Measurements from ENCODE around the gene CEMP1. TPM values are rescaled to one million over a fixed set of nuclear protein-coding genes. Genes with fewer than 3 reads are reported as not detected.

CEMP1 gene
- total RNA-seq, 2 experiments from 2014 or later, result 0.25 to 0.55 TPM

GRCh38 chr16:2480948-2481347 is 50.3 kb downstream of the CEMP1 start:
- POLR2A ChIA-PET, result interaction anchor here (0.7 kb wide), 1 partner anchor 1811 kb away, joined by 3 read pairs; no protein-coding TSS in a partner anchor
- no peak overlapping the region for H2AFZ ChIP-seq (ENCODE audit: low read length)
- no peaks in the 10 kb centered on the region for H3K9me2 ChIP-seq (ENCODE audit: insufficient read depth, low read length)
- CTCF ChIA-PET (ENCODE audit: unreplicated experiment), result no interaction called here
- TF ChIP-seq EZH2phosphoT487 (IDR thresholded peaks at IDR 0.05; ENCODE audit: borderline replicate concordance, low read depth, low read length) (no peak), CTCF (conservative IDR thresholded peaks at IDR 0.05; ENCODE audit: low read length) (no peak)
- peaks cover 19% of the 10 kb centered on the region; the same call in 1 of the 2 replicates for H3K79me2 ChIP-seq (ENCODE audit: insufficient read depth, low read depth, low read length)
- no peak overlapping the region for H3K4me3 ChIP-seq (ENCODE audit: low read depth, low read length, poor library complexity, severe bottlenecking)
- no peaks in the 10 kb centered on the region for H3K9me3 ChIP-seq (ENCODE audit: low read length)
- peaks cover 12% of the 10 kb centered on the region; the same call in 1 of the 2 replicates for H3K36me3 ChIP-seq (ENCODE audit: insufficient read depth, low read length)
- H3K4me2 ChIP-seq (ENCODE audit: low read length), result no peak overlapping the region
- peaks cover 6% of the 10 kb centered on the region; the same call in 1 of the 2 replicates for H4K20me1 ChIP-seq (ENCODE audit: insufficient read depth, low read length)
- DNase-seq (ENCODE audit: low spot score), result no peak
- intact Hi-C loops (cut with micrococcal nuclease; ENCODE audit: unreplicated experiment), result no loop called here
- BruUV-seq (replicated peaks), result no TSS peak
- no peak overlapping the region for H3K27ac ChIP-seq (ENCODE audit: low read depth, low read length, poor library complexity, severe bottlenecking)
- H3K4me1 ChIP-seq (ENCODE audit: insufficient read depth, low read length, poor library complexity, severe bottlenecking), result peaks cover 10% of the 10 kb centered on the region

Small RNAs within 50 kb of the gene (microRNA-seq; reads per million reads assigned to microRNA genes)
- gene MIR3178 (ENCODE audit: borderline replicate concordance), result 6.8 reads per million

Small RNAs within 50 kb of the gene (small RNA-seq; reads per million reads assigned to genes)
- gene AC093525.1 (not detected), gene MIR3178 (not detected)

Other genes with a start within 250 kb of the CEMP1 start
- not detected in 2 replicates for gene ABCA3, start 190.7 kb downstream of the CEMP1 start, total RNA-seq (2014; rRNA removed; shearing (Covaris generic))
- gene ABCA3, start 190.7 kb downstream of the CEMP1 start, total RNA-seq (2022), result 0.23 TPM in 1 of 2 replicates, not detected in the other
- 71.5 and 82.1 TPM in 2 replicates for gene CCNF, start 102.0 kb downstream of the CEMP1 start, total RNA-seq (2014; rRNA removed; shearing (Covaris generic))
- gene CCNF, start 102.0 kb downstream of the CEMP1 start, total RNA-seq (2022), result 83.3 and 93.0 TPM in 2 replicates
- gene TEDC2, start 71.3 kb downstream of the CEMP1 start, total RNA-seq (2014; rRNA removed; shearing (Covaris generic)), result 89.3 and 110 TPM in 2 replicates
- gene TEDC2, start 71.3 kb downstream of the CEMP1 start, total RNA-seq (2022), result 48.0 and 56.0 TPM in 2 replicates
- gene NTN3, start 60.1 kb downstream of the CEMP1 start, total RNA-seq (2014; rRNA removed; shearing (Covaris generic)), result 2.3 and 4.8 TPM in 2 replicates
- gene NTN3, start 60.1 kb downstream of the CEMP1 start, total RNA-seq (2022), result 1.5 and 1.7 TPM in 2 replicates
- 19.8 and 23.4 TPM in 2 replicates for gene TBC1D24, start 56.3 kb downstream of the CEMP1 start, total RNA-seq (2014; rRNA removed; shearing (Covaris generic))
- 29.9 and 34.7 TPM in 2 replicates for gene TBC1D24, start 56.3 kb downstream of the CEMP1 start, total RNA-seq (2022)
- gene ATP6V0C, start 17.5 kb downstream of the CEMP1 start, total RNA-seq (2014; rRNA removed; shearing (Covaris generic)), result 15.0 and 16.4 TPM in 2 replicates
- gene ATP6V0C, start 17.5 kb downstream of the CEMP1 start, total RNA-seq (2022), result 87.4 and 94.3 TPM in 2 replicates
- 48.4 and 51.8 TPM in 2 replicates for gene AMDHD2, start 11.0 kb downstream of the CEMP1 start, total RNA-seq (2014; rRNA removed; shearing (Covaris generic))
- gene AMDHD2, start 11.0 kb downstream of the CEMP1 start, total RNA-seq (2022), result 47.1 and 59.7 TPM in 2 replicates
- gene PDPK1, start 6.6 kb upstream of the CEMP1 start, total RNA-seq (2014; rRNA removed; shearing (Covaris generic)), result 11.7 and 14.4 TPM in 2 replicates
- 38.3 and 40.6 TPM in 2 replicates for gene PDPK1, start 6.6 kb upstream of the CEMP1 start, total RNA-seq (2022)
- 18.9 and 34.6 TPM in 2 replicates for gene KCTD5, start 151.1 kb upstream of the CEMP1 start, total RNA-seq (2014; rRNA removed; shearing (Covaris generic))
- gene KCTD5, start 151.1 kb upstream of the CEMP1 start, total RNA-seq (2022), result 25.2 and 25.8 TPM in 2 replicates
- 1.3 and 2.7 TPM in 2 replicates for gene PRSS27, start 188.8 kb upstream of the CEMP1 start, total RNA-seq (2014; rRNA removed; shearing (Covaris generic))
- 5.7 and 7.7 TPM in 2 replicates for gene PRSS27, start 188.8 kb upstream of the CEMP1 start, total RNA-seq (2022)
- 206 and 208 TPM in 2 replicates for gene SRRM2, start 221.2 kb upstream of the CEMP1 start, total RNA-seq (2014; rRNA removed; shearing (Covaris generic))
- 819 and 825 TPM in 2 replicates for gene SRRM2, start 221.2 kb upstream of the CEMP1 start, total RNA-seq (2022)
- gene ELOB, start 245.9 kb upstream of the CEMP1 start, total RNA-seq (2014; rRNA removed; shearing (Covaris generic)), result 282 and 285 TPM in 2 replicates
- gene ELOB, start 245.9 kb upstream of the CEMP1 start, total RNA-seq (2022), result 204 and 209 TPM in 2 replicates